ENCODE results near the gene SOX18.
"Not testable (repeated sequence)": the region's sequence is repeated elsewhere in the genome, so short reads cannot be mapped to it uniquely, and the experiment has no call there.

SOX18 gene

DNA sequence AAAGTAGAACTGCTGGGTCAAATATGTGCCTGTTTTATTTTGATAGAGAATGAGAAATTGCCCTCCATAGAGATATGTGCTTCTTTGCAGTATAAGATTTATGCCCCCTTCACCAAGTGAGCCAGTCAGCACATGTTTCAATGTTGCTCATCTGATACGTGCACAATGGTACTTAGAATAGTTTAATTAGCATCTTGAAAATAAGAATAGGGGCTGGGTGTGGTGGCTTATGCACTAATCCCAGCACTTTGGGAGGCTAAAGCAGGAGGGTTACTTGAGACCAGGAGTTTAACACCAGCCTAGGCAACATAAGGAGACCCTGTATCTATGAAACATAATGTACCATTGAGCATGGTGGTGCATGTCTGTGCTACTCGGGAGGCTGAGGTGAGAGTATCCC is 33.8 kb downstream of the SOX18 start:
- DNase-seq: no peak

DNA sequence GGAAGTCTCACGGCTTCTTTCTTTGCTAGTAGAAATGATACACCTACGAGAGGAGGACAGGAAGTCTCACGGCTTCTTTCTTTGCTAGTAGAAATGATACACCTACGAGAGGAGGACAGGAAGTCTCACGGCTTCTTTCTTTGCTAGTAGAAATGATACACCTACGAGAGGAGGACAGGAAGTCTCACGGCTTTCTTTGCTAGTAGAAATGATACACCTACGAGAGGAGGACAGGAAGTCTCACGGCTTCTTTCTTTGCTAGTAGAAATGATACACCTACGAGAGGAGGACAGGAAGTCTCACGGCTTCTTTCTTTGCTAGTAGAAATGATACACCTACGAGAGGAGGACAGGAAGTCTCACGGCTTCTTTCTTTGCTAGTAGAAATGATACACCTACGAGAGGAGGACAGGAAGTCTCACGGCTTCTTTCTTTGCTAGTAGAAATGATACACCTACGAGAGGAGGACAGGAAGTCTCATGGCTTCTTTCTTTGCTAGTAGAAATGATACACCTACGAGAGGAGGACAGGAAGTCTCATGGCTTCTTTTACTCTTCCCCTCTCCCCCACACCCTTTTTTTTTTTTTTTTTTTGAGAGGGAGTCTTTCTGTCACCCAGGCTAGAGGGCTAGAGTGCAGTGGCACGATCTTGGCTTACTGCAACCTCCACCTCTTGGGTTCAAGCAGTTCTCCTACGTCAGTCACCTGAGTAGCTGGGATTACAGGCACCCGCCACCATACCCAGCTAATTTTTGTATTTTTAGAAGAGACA is 36.9 kb downstream of the SOX18 start:
- DNase-seq: not testable (repeated sequence)

DNA sequence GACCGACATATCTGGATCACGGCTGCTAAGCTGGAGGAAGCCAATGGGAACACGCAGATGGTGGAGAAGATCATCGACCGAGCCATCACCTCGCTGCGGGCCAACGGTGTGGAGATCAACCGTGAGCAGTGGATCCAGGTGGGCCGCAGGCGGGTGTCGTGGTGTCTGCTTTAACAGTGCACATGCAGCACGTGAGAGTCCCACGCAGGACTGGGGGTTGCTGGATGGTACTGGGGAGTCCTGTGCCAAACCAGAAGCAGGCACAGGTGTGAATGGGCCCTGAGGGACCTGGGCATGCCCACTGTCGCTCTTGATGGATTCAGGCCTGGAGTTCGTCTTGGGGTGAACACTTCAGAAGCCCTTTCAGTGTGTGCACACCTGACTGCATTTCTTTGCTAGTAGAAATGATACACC is 38.1 kb downstream of the SOX18 start:
- DNase-seq: no peak

DNA sequence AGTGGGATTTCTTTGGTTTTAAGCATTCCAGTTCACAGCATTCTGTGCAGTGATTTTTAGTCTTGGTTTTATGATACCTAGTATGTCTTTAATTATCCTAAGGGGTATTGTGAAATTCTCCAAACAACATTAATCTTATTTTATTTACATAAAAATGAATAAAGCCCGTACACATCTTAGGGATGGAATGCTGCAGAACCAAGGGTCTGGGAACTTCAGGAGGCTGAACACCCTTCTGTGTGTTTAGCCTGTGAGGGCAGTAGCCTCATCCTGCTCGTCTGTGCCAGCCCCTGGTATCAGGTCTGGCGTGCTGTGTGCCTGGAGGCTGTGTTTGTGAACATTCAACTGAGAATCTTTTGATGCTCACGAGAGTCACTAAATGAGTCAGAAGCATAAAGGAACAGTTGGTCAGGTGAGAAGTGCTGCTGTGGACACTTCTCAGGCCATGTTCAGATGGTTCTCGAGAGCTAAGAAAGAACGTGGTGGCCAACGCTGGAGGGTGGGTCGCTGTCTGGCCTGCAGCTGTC is 38.7 kb downstream of the SOX18 start:
- DNase-seq: no peak

DNA sequence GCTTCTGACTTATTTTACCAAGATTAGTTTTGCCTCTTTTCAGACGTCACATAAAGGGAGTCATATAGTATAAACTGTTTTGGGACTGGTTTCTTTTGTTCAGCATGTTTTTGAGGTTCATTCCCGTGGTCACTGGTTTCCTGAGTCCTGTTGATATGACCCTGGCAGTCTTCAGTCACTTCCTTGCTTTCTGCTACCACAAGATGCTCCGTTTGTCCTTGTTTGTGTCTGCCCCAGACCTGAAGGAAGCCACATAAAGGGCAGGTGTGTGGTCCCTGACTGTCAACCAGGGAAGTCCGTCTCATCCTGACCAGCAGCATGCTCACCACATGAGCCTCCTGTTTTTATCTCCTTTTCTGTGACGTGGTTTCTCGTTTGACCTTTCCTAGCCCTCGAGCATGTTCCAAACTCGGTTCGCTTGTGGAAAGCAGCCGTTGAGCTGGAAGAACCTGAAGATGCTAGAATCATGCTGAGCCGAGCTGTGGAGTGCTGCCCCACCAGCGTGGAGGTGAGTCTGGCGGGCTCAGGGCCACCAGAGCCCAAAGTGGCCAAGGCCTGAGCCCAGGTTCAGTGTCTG is 39.5 kb downstream of the SOX18 start:
- DNase-seq: no peak

DNA sequence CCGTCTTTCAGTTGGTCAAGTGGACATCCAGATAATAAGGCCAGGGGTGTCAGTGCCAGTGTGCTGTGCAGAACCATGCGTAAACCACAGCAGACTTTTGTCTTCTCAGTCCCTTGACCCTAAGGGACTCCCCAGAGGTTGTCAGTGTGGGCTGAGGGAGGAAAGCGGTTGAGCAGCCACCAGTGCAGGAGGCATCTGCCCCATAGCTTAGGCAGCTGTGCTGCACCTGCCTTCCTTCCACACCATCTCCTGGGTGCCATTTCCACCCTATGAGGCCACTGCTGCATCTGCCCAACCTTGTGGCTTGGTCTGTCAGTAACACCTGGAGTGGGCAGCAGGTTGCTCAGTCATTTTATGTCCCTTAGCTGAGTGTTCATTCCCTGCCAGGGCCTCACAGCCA is 42.5 kb downstream of the SOX18 start:
- no peak for DNase-seq

DNA sequence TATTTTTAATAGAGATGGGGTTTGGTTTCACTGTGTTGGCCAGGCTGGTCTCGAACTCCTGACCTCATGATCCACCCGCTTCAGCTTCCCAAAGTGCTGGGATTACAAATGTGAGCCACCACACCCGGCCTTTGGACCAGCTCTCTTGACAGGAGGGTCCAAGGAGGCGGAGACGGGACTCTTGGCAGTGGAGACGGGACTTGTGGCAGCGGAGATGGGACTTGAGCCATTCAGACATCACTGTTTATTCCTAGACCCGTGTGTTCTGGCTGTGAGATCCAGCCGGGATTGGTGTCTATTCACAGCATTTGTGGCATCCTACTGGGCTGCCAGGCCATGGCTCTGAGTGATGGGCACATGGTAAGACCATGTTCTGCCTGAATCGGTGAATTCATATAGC is 42.9 kb downstream of the SOX18 start:
- DNase-seq: no peak

DNA sequence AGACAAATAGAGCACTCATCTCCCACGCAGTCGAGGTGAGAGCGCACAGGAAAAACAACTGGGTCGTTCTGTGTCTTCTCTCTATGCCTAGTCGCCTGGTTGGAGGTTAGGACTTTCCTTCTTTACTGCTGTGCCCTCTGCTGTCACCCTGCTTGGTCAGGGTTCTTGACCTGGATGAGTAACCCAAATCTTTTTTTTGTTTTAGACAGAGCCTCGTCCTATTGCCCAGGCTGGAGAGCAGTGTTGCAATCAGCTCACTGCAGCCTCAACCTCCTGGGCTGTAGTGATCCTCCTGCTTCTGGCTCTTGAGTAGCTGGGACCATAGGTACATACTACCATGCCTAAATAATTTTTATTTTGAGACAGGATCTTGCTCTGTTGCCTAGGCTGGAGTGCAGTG is 44.0 kb downstream of the SOX18 start:
- DNase-seq: no peak

DNA sequence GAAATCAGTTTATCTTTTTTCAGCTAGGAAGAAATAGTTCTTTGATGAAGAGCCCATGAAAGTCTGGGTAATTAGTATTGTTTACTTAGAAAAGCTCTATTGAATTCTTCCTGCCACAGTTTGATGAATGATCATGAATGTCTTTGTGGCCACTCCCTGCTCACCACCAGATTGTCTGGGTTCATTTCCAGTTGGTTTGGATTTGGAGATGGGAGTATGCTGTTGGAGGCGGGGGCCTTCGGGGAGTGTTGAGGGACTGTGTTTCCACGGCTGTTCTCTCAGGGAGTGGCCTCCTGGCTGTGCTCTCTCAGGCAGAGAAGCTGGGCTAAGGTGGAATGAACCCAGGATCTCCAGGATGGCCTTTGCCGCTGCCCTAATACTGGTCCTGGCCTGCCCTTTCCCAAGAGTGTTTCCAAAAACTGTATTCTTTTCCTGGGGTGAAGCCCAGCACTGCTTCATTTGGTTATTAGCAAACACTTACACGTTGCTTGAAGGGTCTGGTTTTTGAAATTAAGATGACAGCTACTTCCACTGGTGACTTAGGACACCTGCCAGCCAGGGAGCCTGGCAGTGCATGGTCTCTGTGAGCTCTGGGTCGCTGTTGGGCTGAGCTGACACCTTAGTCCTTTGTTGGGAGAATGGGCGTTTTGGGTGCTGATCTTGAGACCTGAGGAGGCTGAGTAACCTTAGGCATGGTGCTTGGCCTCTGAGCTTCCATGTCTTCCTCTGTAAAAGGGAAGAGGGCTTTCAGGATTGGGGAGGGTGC is 45.3 kb downstream of the SOX18 start:
- no peak for DNase-seq

DNA sequence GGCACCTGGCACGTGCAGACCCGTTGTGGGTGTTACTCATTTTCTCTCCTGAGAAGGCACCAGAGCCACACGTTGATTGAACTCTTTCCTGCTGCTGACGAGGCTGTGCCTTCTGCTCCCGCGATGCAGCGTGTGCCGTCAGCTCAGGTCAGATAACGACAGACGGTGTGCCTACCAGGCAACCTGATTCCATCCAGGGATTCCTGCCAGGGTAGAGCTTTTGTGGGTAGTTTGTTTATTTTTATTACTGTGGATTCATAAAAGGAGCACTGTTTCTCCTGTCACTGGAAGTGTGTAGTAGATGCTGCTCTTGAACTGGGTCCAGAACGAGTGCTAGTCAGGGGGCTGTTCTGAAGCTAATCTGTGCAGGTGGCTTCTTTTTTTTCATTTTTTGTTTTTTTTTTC is 47.8 kb downstream of the SOX18 start:
- DNase-seq: no peak

DNA sequence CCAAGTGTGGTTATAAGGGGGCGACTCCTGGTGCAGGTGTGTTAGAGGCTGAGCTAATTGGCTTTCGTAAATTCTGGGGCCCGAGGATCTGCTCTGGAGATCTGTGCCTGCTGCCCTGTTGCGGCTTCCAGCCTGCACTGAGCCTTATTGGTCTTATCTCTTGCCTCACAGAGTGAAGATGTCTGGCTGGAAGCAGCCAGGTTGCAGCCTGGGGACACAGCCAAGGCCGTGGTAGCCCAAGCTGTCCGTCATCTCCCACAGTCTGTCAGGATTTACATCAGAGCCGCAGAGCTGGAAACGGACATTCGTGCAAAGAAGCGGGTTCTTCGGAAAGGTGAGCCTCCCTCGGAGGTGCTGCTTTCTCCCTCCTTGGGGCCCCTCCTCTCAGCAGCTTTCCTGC is 48.5 kb downstream of the SOX18 start:
- no peak for DNase-seq
